Stimulated activated CD8-positive, alpha-beta memory T cell treated with anti-CD3 and anti-CD28 coated beads, Interleukin-7, amount 100 ng/mL, for 4 hours (primary cell): ENCODE data around the gene TBL2.
"Not testable (repeated sequence)": the region's sequence is repeated elsewhere in the genome, so short reads cannot be mapped to it uniquely, and the experiment has no call there.

Experiments
- DNase-seq, 2 donors: peaks; one replicate each; pipeline ENCODE4 v3.0.0-alpha.2; 2020; ENCODE audit warnings: low read depth in 2 of 2

TBL2 gene

GRCh38 chr7:73570521-73570920 is 7.9 kb downstream of the TBL2 start:
- DNase-seq, result no peak

- no peak for DNase-seq
Observed at GRCh38 chr7:73569042-73569608, 9.3 kb downstream of the TBL2 start.

- no peak for DNase-seq
Observed at GRCh38 chr7:73567846-73568685, 10.3 kb downstream of the TBL2 start.

GRCh38 chr7:73567140-73567539 is 11.2 kb downstream of the TBL2 start:
- no peak for DNase-seq

- DNase-seq, result not testable (repeated sequence)
Observed at GRCh38 chr7:73566431-73566830, 11.9 kb downstream of the TBL2 start.

- DNase-seq, result no peak
Observed at GRCh38 chr7:73565675-73566340, 12.6 kb downstream of the TBL2 start.

- no peak for DNase-seq
Observed at GRCh38 chr7:73560109-73560835, 18.1 kb downstream of the TBL2 start.

GRCh38 chr7:73557397-73558257 is 20.8 kb downstream of the TBL2 start, which contains the start of gene BCL7B:
BCL7B (minus strand) TSS chr7:73557690; CDS start chr7:73557578, 112 bp downstream.
- DNase-seq, result peak; percentile 34 to 74

- peak; percentile 72 to 92 for DNase-seq
Observed at GRCh38 chr7:73557108-73557396, 21.3 kb downstream of the TBL2 start.

GRCh38 chr7:73556208-73557107 is 21.9 kb downstream of the TBL2 start:
- no peak for DNase-seq

GRCh38 chr7:73555411-73555982 is 22.9 kb downstream of the TBL2 start:
- DNase-seq, result no peak

- not testable (repeated sequence) for DNase-seq
Observed at GRCh38 chr7:73550093-73550492, 28.3 kb downstream of the TBL2 start.

- DNase-seq, result no peak
Observed at GRCh38 chr7:73549176-73549575, 29.2 kb downstream of the TBL2 start.

- no peak for DNase-seq
Observed at GRCh38 chr7:73547841-73548240, 30.5 kb downstream of the TBL2 start.

GRCh38 chr7:73544678-73545077 is 33.7 kb downstream of the TBL2 start:
- DNase-seq, result no peak

- no peak for DNase-seq
Observed at GRCh38 chr7:73541722-73542121, 36.7 kb downstream of the TBL2 start.

GRCh38 chr7:73539709-73540108 is 38.7 kb downstream of the TBL2 start:
- DNase-seq, result no peak

- not testable (repeated sequence) for DNase-seq
Observed at GRCh38 chr7:73538510-73538909, 39.9 kb downstream of the TBL2 start.

- no peak for DNase-seq
Observed at GRCh38 chr7:73537051-73537450, 41.3 kb downstream of the TBL2 start.

- no peak for DNase-seq
Observed at GRCh38 chr7:73536479-73536878, 41.9 kb downstream of the TBL2 start.
